Activated CD4-positive, alpha-beta T cell treated with anti-CD3 and anti-CD28 coated beads, Interleukin-2, amount 10 ng/mL, durations not matched to agents 7 days and 5 days (primary cell): ENCODE measurements around the gene DCAKD. TPM values are rescaled to one million over a fixed set of nuclear protein-coding genes. Genes with fewer than 3 reads are reported as not detected.

Experiments
- CTCF ChIA-PET: fragments of 350-600 bp; sonication (Branson Sonifier 250); formaldehyde crosslinking; loops from one replicate; lab custom pipeline; 2021; ENCODE audit warnings: antibody characterized with exemption; lab: Charles Lee
- POLR2A ChIA-PET: fragments of 350-600 bp; sonication (Branson Sonifier 250); formaldehyde crosslinking; loops from one replicate; lab custom pipeline; 2021; ENCODE audit warnings: antibody characterized with exemption; lab: Charles Lee
- DNase-seq: peaks from one replicate; pipeline ENCODE4 v3.0.0-alpha.2; 2020
- H3K27ac Mint-ChIP-seq: one replicate; pipeline ENCODE4 v1.8.0; 2021; ENCODE audit warnings: mild to moderate bottlenecking, moderate library complexity, mixed read lengths
- H3K27me3 Mint-ChIP-seq: one replicate; pipeline ENCODE4 v1.8.0; 2021; ENCODE audit warnings: mixed read lengths
- H3K36me3 Mint-ChIP-seq: one replicate; pipeline ENCODE4 v1.8.0; 2021; ENCODE audit warnings: low read depth, mixed read lengths
- H3K4me1 Mint-ChIP-seq: one replicate; pipeline ENCODE4 v1.8.0; 2021; ENCODE audit warnings: mixed read lengths
- H3K4me3 Mint-ChIP-seq: one replicate; pipeline ENCODE4 v1.8.0; 2021; ENCODE audit warnings: mild to moderate bottlenecking, moderate library complexity, mixed read lengths
- H3K9me3 Mint-ChIP-seq: one replicate; pipeline ENCODE4 v1.8.0; 2021; ENCODE audit warnings: mixed read lengths
- total RNA-seq, 2 experiments: library from RNA; stranded (reverse); gene quantifications; one replicate each; pipeline ENCODE4 v1.2.3, GENCODE V29; 2021

Gene DCAKD
- total RNA-seq, 2 experiments from 2014 or later = 36.5 to 38.6 TPM

DNA sequence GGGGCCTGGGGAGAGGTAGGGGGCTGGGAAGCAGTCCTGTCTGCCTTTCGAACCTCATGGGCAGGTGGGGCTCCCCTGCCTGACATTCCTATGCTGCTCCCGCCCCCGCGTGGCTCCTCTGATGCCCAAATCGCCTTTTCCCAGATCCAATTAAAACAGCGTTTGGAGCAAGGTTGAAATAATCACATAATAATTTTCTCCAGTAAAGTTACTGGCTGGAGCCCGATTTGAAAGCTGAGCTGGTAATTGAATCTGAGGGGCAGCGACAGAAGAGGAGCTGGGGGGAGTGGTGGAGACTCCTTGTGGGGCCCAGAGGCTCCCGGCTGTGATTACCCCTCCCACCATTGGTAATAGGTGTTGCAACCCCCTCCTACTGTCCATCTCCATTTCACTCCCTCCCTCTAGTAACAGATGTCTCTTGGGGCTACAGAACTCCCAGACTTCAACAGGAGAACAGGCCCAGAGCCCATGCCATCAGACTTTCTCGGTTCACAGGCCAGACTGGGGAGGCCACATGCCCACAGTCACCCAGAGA lies 44.4 kb downstream of the DCAKD start:
- no peaks in the 10 kb centered on the region for H3K4me1 Mint-ChIP-seq
- H3K27ac Mint-ChIP-seq = no peak overlapping the region
- H3K4me3 Mint-ChIP-seq = no peak overlapping the region
- no peaks in the 10 kb centered on the region for H3K36me3 Mint-ChIP-seq
- H3K9me3 Mint-ChIP-seq = no peaks in the 10 kb centered on the region
- DNase-seq = no peak
- peaks cover 18% of the 10 kb centered on the region for H3K27me3 Mint-ChIP-seq
- CTCF ChIA-PET = interaction anchor here (1.2 kb wide), 1 partner anchor 9 kb away, joined by 3 read pairs; no protein-coding TSS in a partner anchor
- POLR2A ChIA-PET = no interaction called here

DNA sequence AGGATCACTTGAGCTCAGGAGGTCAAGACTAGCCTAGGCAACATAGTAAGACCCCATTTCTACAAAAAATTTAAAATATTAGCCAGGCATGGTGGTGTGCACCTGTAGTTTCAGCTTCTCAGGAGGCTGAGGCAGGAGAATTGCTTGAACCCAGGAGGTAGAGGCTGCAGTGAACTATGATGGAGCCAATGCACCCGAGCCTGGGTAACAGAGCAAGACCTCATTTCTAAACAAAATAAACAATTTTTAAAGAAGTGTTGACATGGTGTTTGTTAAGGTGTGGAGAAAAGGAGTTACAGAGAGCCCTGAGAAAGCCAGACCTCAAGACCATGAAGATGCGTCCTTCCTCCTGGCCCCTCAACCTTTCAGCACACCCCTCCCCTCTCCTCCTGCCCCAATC lies 45.7 kb downstream of the DCAKD start:
- no peak overlapping the region for H3K4me3 Mint-ChIP-seq
- ChIA-PET CTCF (no interaction called here), POLR2A (no interaction called here)

DNA sequence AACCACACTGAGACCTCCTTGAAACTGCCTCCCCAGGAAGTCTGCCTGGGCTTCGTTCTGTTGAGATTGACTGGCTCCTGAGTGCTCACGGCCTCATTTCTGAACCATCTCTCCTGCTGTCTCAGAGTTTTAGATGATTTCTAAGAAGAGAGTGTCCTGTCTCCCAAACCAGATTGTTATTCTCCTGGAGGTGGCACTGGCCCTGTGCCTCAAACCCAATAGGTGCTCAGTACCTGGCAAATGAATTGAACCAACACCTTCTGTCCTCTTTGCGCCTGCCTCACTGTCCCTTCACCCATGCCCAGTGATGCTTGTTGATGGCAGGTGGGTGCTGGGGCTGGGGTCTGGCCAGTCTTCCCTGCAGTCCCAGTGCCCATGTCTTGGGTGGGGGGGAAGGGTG lies 47.0 kb downstream of the DCAKD start:
- H3K9me3 Mint-ChIP-seq = peaks cover 4% of the 10 kb centered on the region
- H3K4me1 Mint-ChIP-seq = no peaks in the 10 kb centered on the region
- no peaks in the 10 kb centered on the region for H3K36me3 Mint-ChIP-seq
- no peak overlapping the region for H3K27ac Mint-ChIP-seq
- CTCF ChIA-PET = interaction anchor here (1.4 kb wide), 1 partner anchor 9 kb away, joined by 6 read pairs; no protein-coding TSS in a partner anchor
- POLR2A ChIA-PET = no interaction called here
- peaks cover 18% of the 10 kb centered on the region for H3K27me3 Mint-ChIP-seq
- DNase-seq = no peak
- no peak overlapping the region for H3K4me3 Mint-ChIP-seq

More for the DNA sequence above, 45.7 kb downstream of the DCAKD start:
- H3K9me3 Mint-ChIP-seq = no peaks in the 10 kb centered on the region
- H3K36me3 Mint-ChIP-seq = no peaks in the 10 kb centered on the region
- no peaks in the 10 kb centered on the region for H3K4me1 Mint-ChIP-seq
- peaks cover 18% of the 10 kb centered on the region for H3K27me3 Mint-ChIP-seq
- no peak for DNase-seq
- no peak overlapping the region for H3K27ac Mint-ChIP-seq

DNA sequence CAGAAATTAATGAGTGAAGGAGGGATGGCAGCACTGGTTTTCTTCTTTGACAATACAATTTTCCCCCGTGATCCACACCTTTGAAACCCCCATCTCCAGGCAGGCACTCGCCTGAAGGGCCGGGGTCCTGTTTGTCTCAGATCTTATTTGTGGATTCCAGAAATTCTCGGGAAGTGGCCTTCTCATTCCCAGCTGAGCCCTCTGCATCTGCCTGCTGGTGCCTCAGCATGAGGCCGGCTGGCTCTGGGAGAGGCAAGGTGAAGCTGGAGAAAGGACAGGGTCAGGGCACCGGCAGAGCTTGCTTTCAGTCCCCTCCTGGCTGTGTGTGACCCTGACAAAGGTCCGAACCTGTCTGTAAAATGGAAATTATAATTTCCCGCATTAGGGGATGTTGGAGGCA lies 47.6 kb downstream of the DCAKD start:
- Mint-ChIP-seq H3K9me3 (peaks cover 9% of the 10 kb centered on the region), H3K4me1 (no peaks in the 10 kb centered on the region), H3K27ac (no peak overlapping the region), H3K36me3 (no peaks in the 10 kb centered on the region), H3K4me3 (no peak overlapping the region), H3K27me3 (peaks cover 21% of the 10 kb centered on the region)
- POLR2A ChIA-PET = no interaction called here
- CTCF ChIA-PET = interaction anchor here (0.5 to 1.4 kb wide), 5 partner anchors 9 to 481 kb away, joined by 3 to 8 read pairs (median 3); no protein-coding TSS in a partner anchor
- no peak for DNase-seq

DNA sequence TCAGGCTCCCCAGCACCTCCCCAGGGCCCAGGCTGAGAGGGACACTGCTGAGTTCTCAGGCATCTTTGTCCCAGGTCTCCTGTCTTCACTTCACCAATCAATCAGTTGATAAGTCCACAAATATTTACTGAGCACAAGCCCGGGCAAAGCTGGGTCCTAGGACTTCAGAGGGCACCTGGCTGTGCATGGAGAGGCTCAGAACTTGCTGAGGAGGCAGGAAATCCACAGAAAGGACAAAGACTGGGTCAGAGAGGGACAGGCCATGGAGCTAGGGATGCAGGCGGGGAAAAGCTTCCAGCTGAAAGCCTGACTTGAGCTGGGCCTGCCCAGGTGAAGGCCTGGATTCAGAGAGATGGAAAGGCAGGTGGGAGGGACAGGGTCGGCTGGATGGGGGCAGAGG lies 50.1 kb downstream of the DCAKD start:
- ChIA-PET CTCF (interaction anchor here (1.2 kb wide), 1 partner anchor 20 kb away, joined by 5 read pairs; no protein-coding TSS in a partner anchor), POLR2A (no interaction called here)
- H3K9me3 Mint-ChIP-seq = peaks cover 9% of the 10 kb centered on the region
- no peak overlapping the region for H3K4me3 Mint-ChIP-seq
- H3K36me3 Mint-ChIP-seq = no peaks in the 10 kb centered on the region
- no peaks in the 10 kb centered on the region for H3K4me1 Mint-ChIP-seq
- H3K27ac Mint-ChIP-seq = no peak overlapping the region
- no peak for DNase-seq
- peaks cover 16% of the 10 kb centered on the region for H3K27me3 Mint-ChIP-seq

DNA sequence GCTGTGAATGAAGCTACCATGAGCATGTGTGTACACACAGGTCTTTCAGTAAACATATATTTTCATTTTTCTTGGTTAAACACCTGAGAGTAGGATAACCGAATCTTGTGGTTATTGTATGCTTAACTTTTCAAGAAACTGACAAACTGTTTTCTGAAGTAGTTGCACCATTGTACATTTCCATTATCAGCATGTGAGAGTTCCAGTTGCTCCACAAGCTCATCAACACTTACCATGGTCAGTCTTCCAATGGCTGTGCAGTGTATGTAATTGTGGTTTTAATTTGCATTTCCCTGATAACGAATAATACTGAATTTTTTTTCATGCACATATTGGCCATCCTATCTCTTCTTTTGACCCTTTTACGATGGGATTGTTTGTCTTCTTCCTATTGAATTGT lies 52.0 kb downstream of the DCAKD start:
- Mint-ChIP-seq H3K36me3 (no peaks in the 10 kb centered on the region), H3K27me3 (peaks cover 11% of the 10 kb centered on the region), H3K4me3 (no peak overlapping the region), H3K27ac (no peak overlapping the region), H3K4me1 (no peaks in the 10 kb centered on the region), H3K9me3 (peaks cover 9% of the 10 kb centered on the region)
- CTCF ChIA-PET = interaction anchor here (1.2 kb wide), 1 partner anchor 23 kb away, joined by 3 read pairs; no protein-coding TSS in a partner anchor
- POLR2A ChIA-PET = no interaction called here
- DNase-seq = no peak

GRCh38 chr17:44998646-44999045 lies 52.8 kb downstream of the DCAKD start:
- H3K36me3 Mint-ChIP-seq = no peaks in the 10 kb centered on the region
- H3K4me3 Mint-ChIP-seq = no peak overlapping the region
- no peak overlapping the region for H3K27ac Mint-ChIP-seq
- H3K27me3 Mint-ChIP-seq = peaks cover 11% of the 10 kb centered on the region
- POLR2A ChIA-PET = no interaction called here
- DNase-seq = no peak
- peaks cover 9% of the 10 kb centered on the region for H3K9me3 Mint-ChIP-seq
- no peaks in the 10 kb centered on the region for H3K4me1 Mint-ChIP-seq
- CTCF ChIA-PET = interaction anchor here (1.2 kb wide), 1 partner anchor 24 kb away, joined by 3 read pairs; no protein-coding TSS in a partner anchor

GRCh38 chr17:44997733-44998520 lies 53.5 kb downstream of the DCAKD start:
- Mint-ChIP-seq H3K36me3 (no peaks in the 10 kb centered on the region), H3K4me1 (no peaks in the 10 kb centered on the region), H3K4me3 (no peak overlapping the region), H3K27me3 (peaks cover 11% of the 10 kb centered on the region), H3K27ac (no peak overlapping the region), H3K9me3 (peaks cover 9% of the 10 kb centered on the region)
- no peak for DNase-seq
- ChIA-PET POLR2A (interaction anchor here (0.6 kb wide), 1 partner anchor 117 kb away, joined by 3 read pairs; no protein-coding TSS in a partner anchor), CTCF (interaction anchor here (1.0 to 1.2 kb wide), 2 partner anchors 10 to 23 kb away, joined by 3 read pairs; no protein-coding TSS in a partner anchor)

- H3K4me3 Mint-ChIP-seq = no peak overlapping the region
- H3K27me3 Mint-ChIP-seq = peaks cover 12% of the 10 kb centered on the region
- H3K4me1 Mint-ChIP-seq = no peaks in the 10 kb centered on the region
- DNase-seq = no peak
- H3K27ac Mint-ChIP-seq = no peak overlapping the region
- H3K9me3 Mint-ChIP-seq = peaks cover 9% of the 10 kb centered on the region
- POLR2A ChIA-PET = no interaction called here
- H3K36me3 Mint-ChIP-seq = no peaks in the 10 kb centered on the region
- CTCF ChIA-PET = interaction anchor here (1.3 kb wide), 1 partner anchor 139 kb away, joined by 4 read pairs; the partner anchor contains the start of gene ACBD4
Observed at GRCh38 chr17:44996304-44996703, 55.1 kb downstream of the DCAKD start.

DNA sequence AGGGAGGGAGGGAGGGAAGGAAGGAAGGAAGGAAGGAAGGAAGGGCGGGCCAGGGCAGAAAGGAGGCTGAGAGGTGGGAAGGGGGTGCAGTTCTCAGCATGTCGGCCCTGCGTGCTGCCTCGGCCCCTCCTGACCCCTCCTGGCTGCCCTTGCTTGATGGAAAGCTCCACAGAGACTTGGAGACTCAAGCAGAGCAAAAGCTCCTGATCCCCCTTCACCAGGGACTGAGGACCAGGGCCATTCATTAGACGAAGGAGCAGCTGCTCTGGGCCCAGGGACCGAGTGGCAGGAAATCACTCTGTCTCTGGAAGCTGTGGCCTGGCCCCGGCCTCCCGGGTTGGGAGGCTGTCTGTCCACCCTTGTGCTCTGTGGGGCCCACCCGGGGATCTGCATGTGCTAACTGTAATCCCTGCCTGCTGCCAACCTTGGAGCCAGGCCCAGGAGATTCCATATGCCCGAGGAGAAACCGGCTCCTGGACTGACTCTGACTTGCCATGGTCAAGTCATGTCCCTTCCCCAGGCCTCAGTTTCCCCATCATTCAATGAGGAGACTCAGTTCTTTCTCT lies 55.9 kb downstream of the DCAKD start:
- ChIA-PET POLR2A (no interaction called here), CTCF (interaction anchor here (1.3 kb wide), 1 partner anchor 140 kb away, joined by 4 read pairs; the partner anchor contains the start of gene ACBD4)
- Mint-ChIP-seq H3K9me3 (peaks cover 9% of the 10 kb centered on the region), H3K36me3 (no peaks in the 10 kb centered on the region), H3K4me1 (no peaks in the 10 kb centered on the region), H3K27ac (no peak overlapping the region), H3K4me3 (no peak overlapping the region), H3K27me3 (peaks cover 12% of the 10 kb centered on the region)
- no peak for DNase-seq

- CTCF ChIA-PET = interaction anchor here (0.7 to 1.8 kb wide), 3 partner anchors 28 to 217 kb away, joined by 3 to 6 read pairs (median 3); no protein-coding TSS in a partner anchor
- H3K4me3 Mint-ChIP-seq = no peak overlapping the region
- POLR2A ChIA-PET = no interaction called here
- H3K36me3 Mint-ChIP-seq = no peaks in the 10 kb centered on the region
- peaks cover 27% of the 10 kb centered on the region for H3K27me3 Mint-ChIP-seq
- DNase-seq = no peak
- H3K27ac Mint-ChIP-seq = no peak overlapping the region
- H3K9me3 Mint-ChIP-seq = no peaks in the 10 kb centered on the region
- H3K4me1 Mint-ChIP-seq = no peaks in the 10 kb centered on the region
Observed at GRCh38 chr17:44992242-44992939, 59.0 kb downstream of the DCAKD start.

DNA sequence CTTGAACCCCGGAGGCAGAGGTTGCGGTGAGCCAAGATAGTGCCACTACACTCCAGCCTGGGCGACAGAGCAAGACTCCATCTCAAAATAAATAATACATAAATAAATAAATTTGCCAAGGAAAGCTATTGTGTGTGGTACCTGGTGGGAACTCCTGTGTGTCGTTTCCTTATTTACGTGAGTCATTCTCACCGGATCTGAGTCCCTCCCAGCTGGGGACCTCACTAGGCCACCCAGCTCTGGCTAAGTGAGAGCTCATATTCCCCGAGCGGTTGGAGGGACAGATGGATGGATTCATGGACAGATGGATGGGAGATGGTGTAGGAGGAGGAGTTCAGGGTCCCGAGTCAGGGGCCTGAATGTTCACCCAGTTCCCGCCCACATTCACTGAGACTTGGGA lies 60.4 kb downstream of the DCAKD start:
- Mint-ChIP-seq H3K4me1 (peaks cover 2% of the 10 kb centered on the region), H3K4me3 (no peak overlapping the region), H3K36me3 (no peaks in the 10 kb centered on the region), H3K27me3 (peaks cover 34% of the 10 kb centered on the region), H3K9me3 (no peaks in the 10 kb centered on the region), H3K27ac (no peak overlapping the region)
- ChIA-PET CTCF (interaction anchor here (0.6 to 1.8 kb wide), 3 partner anchors 20 to 128 kb away, joined by 3 to 6 read pairs (median 5); no protein-coding TSS in a partner anchor), POLR2A (no interaction called here)
- no peak for DNase-seq
